ENCODE measurements around the gene SDC3. TPM values are rescaled to one million over a fixed set of nuclear protein-coding genes. Genes with fewer than 3 reads are reported as not detected.

The SDC3 gene
- polyA plus RNA-seq, 1 experiment: 18.0 TPM

DNA sequence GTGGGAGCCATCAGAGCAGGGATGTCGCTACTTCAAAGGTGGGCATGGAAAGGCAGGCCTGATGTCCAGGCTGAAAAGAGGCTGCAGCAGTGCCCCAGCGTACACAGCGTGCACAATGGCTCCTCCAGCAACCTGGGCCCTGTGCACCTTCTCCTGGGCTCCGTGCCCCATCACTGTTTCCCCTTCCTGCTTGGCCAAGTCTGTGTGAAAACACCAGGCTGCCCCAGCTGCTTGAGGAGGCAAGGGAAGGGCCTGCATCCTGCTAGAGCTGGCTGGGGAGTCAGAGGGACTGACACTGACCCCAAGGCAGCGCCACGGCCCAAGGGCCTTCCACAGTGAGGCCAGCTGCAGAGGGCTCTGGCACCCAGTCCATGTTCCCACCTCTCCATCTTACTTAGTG, 33.4 kb downstream of the SDC3 start:
- no peaks in the 10 kb centered on the region for H3K27me3 ChIP-seq (ENCODE audit: control insufficient read depth, insufficient read depth, low read length)
- peaks cover 17% of the 10 kb centered on the region for H3K36me3 ChIP-seq (ENCODE audit: control insufficient read depth, insufficient read depth, low read length)
- ChIA-PET CTCF (interaction anchor here (1.3 kb wide), 1 partner anchor 26 kb away, joined by 3 read pairs; no protein-coding TSS in a partner anchor), POLR2A (no interaction called here)
- no peak overlapping the region for H3K4me3 ChIP-seq (ENCODE audit: low read depth, low read length)
- no peak for DNase-seq (ENCODE audit: low read depth)
- TF ChIP-seq, protein P1, sequence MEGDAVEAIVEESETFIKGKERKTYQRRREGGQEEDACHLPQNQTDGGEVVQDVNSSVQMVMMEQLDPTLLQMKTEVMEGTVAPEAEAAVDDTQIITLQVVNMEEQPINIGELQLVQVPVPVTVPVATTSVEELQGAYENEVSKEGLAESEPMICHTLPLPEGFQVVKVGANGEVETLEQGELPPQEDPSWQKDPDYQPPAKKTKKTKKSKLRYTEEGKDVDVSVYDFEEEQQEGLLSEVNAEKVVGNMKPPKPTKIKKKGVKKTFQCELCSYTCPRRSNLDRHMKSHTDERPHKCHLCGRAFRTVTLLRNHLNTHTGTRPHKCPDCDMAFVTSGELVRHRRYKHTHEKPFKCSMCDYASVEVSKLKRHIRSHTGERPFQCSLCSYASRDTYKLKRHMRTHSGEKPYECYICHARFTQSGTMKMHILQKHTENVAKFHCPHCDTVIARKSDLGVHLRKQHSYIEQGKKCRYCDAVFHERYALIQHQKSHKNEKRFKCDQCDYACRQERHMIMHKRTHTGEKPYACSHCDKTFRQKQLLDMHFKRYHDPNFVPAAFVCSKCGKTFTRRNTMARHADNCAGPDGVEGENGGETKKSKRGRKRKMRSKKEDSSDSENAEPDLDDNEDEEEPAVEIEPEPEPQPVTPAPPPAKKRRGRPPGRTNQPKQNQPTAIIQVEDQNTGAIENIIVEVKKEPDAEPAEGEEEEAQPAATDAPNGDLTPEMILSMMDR (IDR thresholded peaks at IDR 0.05; ENCODE audit: insufficient read depth, low read depth, low read length): no peak

DNA sequence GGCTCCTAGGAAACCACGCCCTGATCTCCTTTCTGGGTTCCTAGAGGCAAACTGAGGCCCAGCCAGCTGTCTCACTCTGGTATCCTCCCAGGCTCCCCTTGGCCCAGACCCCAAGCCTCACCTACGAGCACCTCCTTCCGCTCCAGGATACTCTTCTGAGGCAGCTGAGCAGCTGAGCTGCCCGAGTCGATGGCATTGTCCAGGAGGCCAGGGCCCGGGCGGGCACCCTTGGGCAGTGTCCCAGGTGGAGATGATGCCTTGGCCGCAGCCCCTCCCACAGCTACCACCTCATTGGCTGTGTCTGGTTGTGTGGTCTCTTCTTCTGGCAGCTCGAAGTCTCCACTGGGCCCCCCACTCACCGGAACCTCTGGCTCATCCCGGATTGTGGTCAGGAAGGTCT, 34.4 kb downstream of the SDC3 start:
- ChIA-PET CTCF (no interaction called here), POLR2A (no interaction called here)
- TF ChIP-seq, protein P1 (IDR thresholded peaks at IDR 0.05; ENCODE audit: insufficient read depth, low read depth, low read length): no peak
- H3K4me3 ChIP-seq (ENCODE audit: low read depth, low read length): no peak overlapping the region
- no peaks in the 10 kb centered on the region for H3K27me3 ChIP-seq (ENCODE audit: control insufficient read depth, insufficient read depth, low read length)
- DNase-seq (ENCODE audit: low read depth): no peak
- peaks cover 17% of the 10 kb centered on the region for H3K36me3 ChIP-seq (ENCODE audit: control insufficient read depth, insufficient read depth, low read length)

DNA sequence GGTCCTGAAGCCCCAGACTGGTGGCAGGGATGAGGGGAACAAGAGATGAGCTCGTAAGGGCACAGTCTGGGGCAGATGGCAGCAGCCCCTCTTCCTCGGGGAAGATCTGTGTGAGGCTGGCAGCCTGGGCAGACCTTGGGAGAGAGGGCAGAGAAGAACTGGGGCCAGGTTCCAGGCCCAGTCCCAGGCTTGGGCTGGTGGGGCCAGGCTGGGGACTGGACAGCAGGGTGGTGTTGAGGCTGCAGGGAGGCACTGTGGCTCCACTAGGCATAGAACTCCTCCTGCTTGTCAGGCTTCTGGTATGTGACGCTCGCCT, 35.7 kb downstream of the SDC3 start:
- Histone ChIP-seq H3K27me3 (ENCODE audit: control insufficient read depth, insufficient read depth, low read length) (no peaks in the 10 kb centered on the region), H3K36me3 (ENCODE audit: control insufficient read depth, insufficient read depth, low read length) (peaks cover 17% of the 10 kb centered on the region), H3K4me3 (ENCODE audit: low read depth, low read length) (no peak overlapping the region)
- CTCF ChIA-PET: no interaction called here
- POLR2A ChIA-PET: no interaction called here
- TF ChIP-seq, protein P1 (IDR thresholded peaks at IDR 0.05; ENCODE audit: insufficient read depth, low read depth, low read length): no peak
- DNase-seq (ENCODE audit: low read depth): no peak

DNA sequence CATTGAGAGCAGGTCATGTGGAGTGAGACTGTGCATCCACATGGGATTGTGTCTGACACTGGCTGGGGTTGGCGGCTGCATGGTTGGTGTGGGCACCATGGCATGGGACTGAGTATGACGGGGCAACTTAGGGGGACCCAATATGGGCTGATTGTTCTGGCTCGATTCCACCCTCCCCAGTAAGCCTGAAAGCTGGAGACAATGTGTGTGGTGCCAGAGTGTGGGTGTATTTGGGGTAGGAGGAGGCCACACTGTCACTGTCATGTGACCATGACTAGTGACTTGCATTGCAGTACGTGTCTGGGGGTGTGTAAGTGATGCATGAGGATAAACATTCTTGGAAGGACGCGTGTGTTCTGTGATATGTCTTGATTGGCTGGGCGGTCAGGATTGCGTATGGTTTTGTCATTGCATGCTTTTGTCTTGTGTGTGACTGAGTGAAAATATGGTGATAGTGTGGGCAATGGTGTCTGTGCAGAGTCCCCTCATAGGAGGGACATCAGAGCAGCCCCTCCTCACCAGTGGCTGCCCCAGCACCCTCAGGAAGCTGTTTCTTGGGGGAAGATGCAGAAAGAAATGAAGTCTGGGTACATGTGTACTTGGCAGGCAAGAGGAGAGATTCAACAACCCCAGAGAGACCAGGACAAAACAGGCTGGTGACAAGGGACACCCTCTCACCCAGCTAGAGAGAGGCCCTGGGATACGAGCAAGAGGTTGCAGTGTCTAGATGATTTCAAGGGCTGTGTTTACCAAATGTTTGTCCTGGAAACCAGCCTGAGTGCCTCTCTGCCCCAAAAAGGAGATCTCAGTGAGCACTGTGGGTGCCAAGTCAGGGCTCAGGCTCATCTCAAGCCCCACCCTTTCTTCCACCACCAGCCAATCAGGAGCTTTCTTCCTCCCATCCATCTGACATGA, 36.3 kb downstream of the SDC3 start:
- TF ChIP-seq, protein P1 (IDR thresholded peaks at IDR 0.05; ENCODE audit: insufficient read depth, low read depth, low read length): no peak
- no peak for DNase-seq (ENCODE audit: low read depth)

DNA sequence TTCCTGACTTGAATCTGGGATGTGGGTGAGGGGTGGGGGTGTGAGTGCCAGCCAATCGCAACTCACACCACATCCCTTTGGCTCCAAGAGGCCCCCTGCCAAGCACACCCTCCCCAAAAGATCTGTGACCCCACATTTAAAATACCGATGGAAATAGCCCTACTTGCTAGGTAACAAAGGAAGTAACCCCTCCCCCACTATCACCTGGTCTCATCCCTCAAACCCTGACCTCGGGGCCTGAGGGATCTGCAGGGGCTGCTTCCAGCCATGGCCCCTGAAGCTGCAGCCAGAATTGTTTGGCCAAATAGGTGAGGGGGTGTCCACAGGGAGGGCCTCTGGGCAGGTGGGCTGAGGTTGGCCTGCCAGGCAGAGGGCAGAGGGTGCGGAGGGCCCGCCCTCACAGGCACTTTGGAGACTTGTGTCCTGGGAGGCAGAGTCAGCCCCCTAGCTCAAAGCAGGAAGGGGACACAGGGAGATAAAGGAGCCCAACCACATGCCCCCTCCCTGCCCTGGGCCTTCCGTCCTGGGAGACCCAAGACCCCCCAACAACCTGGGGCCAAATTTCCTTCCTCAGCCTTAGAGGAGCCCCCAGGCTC, 37.2 kb downstream of the SDC3 start:
- POLR2A ChIA-PET: no interaction called here
- Histone ChIP-seq H3K36me3 (ENCODE audit: control insufficient read depth, insufficient read depth, low read length) (peaks cover 17% of the 10 kb centered on the region), H3K4me3 (ENCODE audit: low read depth, low read length) (no peak overlapping the region), H3K27me3 (ENCODE audit: control insufficient read depth, insufficient read depth, low read length) (no peaks in the 10 kb centered on the region)
- CTCF ChIA-PET: no interaction called here
- DNase-seq (ENCODE audit: low read depth): no peak
- TF ChIP-seq, protein P1 (IDR thresholded peaks at IDR 0.05; ENCODE audit: insufficient read depth, low read depth, low read length): no peak

More for the DNA sequence above, 36.3 kb downstream of the SDC3 start:
- Histone ChIP-seq H3K4me3 (ENCODE audit: low read depth, low read length) (no peak overlapping the region), H3K36me3 (ENCODE audit: control insufficient read depth, insufficient read depth, low read length) (peaks cover 17% of the 10 kb centered on the region), H3K27me3 (ENCODE audit: control insufficient read depth, insufficient read depth, low read length) (no peaks in the 10 kb centered on the region)
- CTCF ChIA-PET: no interaction called here
- POLR2A ChIA-PET: no interaction called here
